MM.1S (cell line): ENCODE data around the gene TSEN34.
"Not testable (repeated sequence)": the region's sequence is repeated elsewhere in the genome, so short reads cannot be mapped to it uniquely, and the experiment has no call there.

Experiments
- DNase-seq: peaks from one replicate; pipeline ENCODE4 v3.0.0-alpha.2; 2015
- H2AFZ ChIP-seq: fragments of 300-600 bp; sonication (generic); 2 replicates; pipeline ENCODE4 v1.6.0; 2016; ENCODE audit warnings: antibody characterized with exemption, low read length
- H3F3A ChIP-seq: fragments of 300-600 bp; sonication (generic); 2 replicates; pipeline ENCODE4 v1.6.1; 2016; ENCODE audit warnings: mild to moderate bottlenecking, antibody characterized with exemption, low read length, moderate library complexity, mixed read lengths; ENCODE audit not compliant: insufficient read depth
- H3K27ac ChIP-seq: fragments of 300-600 bp; sonication (generic); 2 replicates; pipeline ENCODE4 v1.5.1; 2016; ENCODE audit warnings: mild to moderate bottlenecking, low read length
- H3K27me3 ChIP-seq: fragments of 300-600 bp; sonication (generic); replicated peaks from 2 replicates; pipeline ENCODE4 v1.6.0; 2016; ENCODE audit warnings: low read length; ENCODE audit not compliant: insufficient read depth
- H3K36me3 ChIP-seq: fragments of 300-600 bp; sonication (generic); replicated peaks from 2 replicates; pipeline ENCODE4 v1.6.1; 2016; ENCODE audit warnings: mild to moderate bottlenecking, low read length, mixed read lengths; ENCODE audit not compliant: insufficient read depth
- H3K4me1 ChIP-seq: fragments of 300-600 bp; sonication (generic); 2 replicates; pipeline ENCODE4 v1.6.1; 2016; ENCODE audit warnings: low read length, mixed read lengths
- H3K4me2 ChIP-seq: fragments of 300-600 bp; sonication (generic); 2 replicates; pipeline ENCODE4 v1.6.0; 2016; ENCODE audit warnings: low read depth, low read length
- H3K4me3 ChIP-seq: fragments of 300-600 bp; sonication (generic); 2 replicates; pipeline ENCODE4 v1.5.1; 2016; ENCODE audit warnings: low read length, mixed read lengths
- H3K79me2 ChIP-seq: fragments of 300-600 bp; sonication (generic); 2 replicates; pipeline ENCODE4 v1.6.1; 2016; ENCODE audit warnings: mixed run types, low read length, mixed read lengths
- H3K9ac ChIP-seq: fragments of 300-600 bp; sonication (generic); 2 replicates; pipeline ENCODE4 v1.6.1; 2016; ENCODE audit warnings: low read length, mixed read lengths
- H3K9me2 ChIP-seq: fragments of 300-600 bp; sonication (generic); replicated peaks from 2 replicates; pipeline ENCODE4 v1.6.1; 2016; ENCODE audit warnings: mild to moderate bottlenecking, low read length, mixed read lengths; ENCODE audit not compliant: insufficient read depth
- H3K9me3 ChIP-seq: fragments of 300-600 bp; sonication (generic); replicated peaks from 2 replicates; pipeline ENCODE4 v1.6.1; 2016; ENCODE audit warnings: mild to moderate bottlenecking, low read length, mixed read lengths; ENCODE audit not compliant: insufficient read depth
- H4K20me1 ChIP-seq: fragments of 300-600 bp; sonication (generic); 2 replicates; pipeline ENCODE4 v1.6.1; 2016; ENCODE audit warnings: mild to moderate bottlenecking, low read length, moderate library complexity, mixed read lengths; ENCODE audit not compliant: insufficient read depth
- CTCF ChIP-seq: fragments of 300-600 bp; sonication (generic); IDR thresholded peaks from 2 replicates; pipeline ENCODE4 v1.5.1; 2016; ENCODE audit warnings: antibody characterized with exemption, low read length, mixed read lengths
- EZH2 ChIP-seq: fragments of 300-600 bp; sonication (generic); optimal IDR thresholded peaks from 2 replicates; pipeline ENCODE3; 2017; ENCODE audit warnings: low read depth, mild to moderate bottlenecking, antibody characterized with exemption, low read length, mixed read lengths
- EZH2phosphoT487 ChIP-seq: fragments of 300-600 bp; sonication (generic); IDR thresholded peaks from 2 replicates; pipeline ENCODE4 v1.6.1; 2018; ENCODE audit warnings: antibody characterized with exemption, low read length

The TSEN34 gene

GRCh38 chr19:54216869-54217268, 25.8 kb downstream of the TSEN34 start:
- H3K9me3 ChIP-seq = no peaks in the 10 kb centered on the region
- H3K27ac ChIP-seq = no peak overlapping the region
- no peak overlapping the region for H3K4me2 ChIP-seq
- H3K9me2 ChIP-seq = no peaks in the 10 kb centered on the region
- H3K4me3 ChIP-seq = no peak overlapping the region
- TF ChIP-seq EZH2phosphoT487 (no peak), CTCF (no peak), EZH2 (no peak)
- H3K36me3 ChIP-seq = no peaks in the 10 kb centered on the region
- H3F3A ChIP-seq = no peaks in the 10 kb centered on the region
- H3K27me3 ChIP-seq = no peaks in the 10 kb centered on the region
- no peak overlapping the region for H3K9ac ChIP-seq
- no peaks in the 10 kb centered on the region for H3K79me2 ChIP-seq
- H2AFZ ChIP-seq = no peak overlapping the region
- no peak for DNase-seq
- no peaks in the 10 kb centered on the region for H3K4me1 ChIP-seq
- no peaks in the 10 kb centered on the region for H4K20me1 ChIP-seq

GRCh38 chr19:54217517-54218247, 26.6 kb downstream of the TSEN34 start:
- H3K4me2 ChIP-seq, DNase-seq, H4K20me1 ChIP-seq: not testable (repeated sequence)

GRCh38 chr19:54218259-54218658, 27.2 kb downstream of the TSEN34 start:
- TF ChIP-seq EZH2 = no peak
- Histone ChIP-seq H3F3A (no peaks in the 10 kb centered on the region), H3K4me1 (no peaks in the 10 kb centered on the region), H3K36me3 (no peaks in the 10 kb centered on the region), H3K9ac (no peak overlapping the region), H3K79me2 (no peaks in the 10 kb centered on the region), H3K27me3 (no peaks in the 10 kb centered on the region), H3K4me2 (no peak overlapping the region), H3K4me3 (no peak overlapping the region), H3K9me3 (no peaks in the 10 kb centered on the region), H2AFZ (no peak overlapping the region), H4K20me1 (no peaks in the 10 kb centered on the region), H3K9me2 (no peaks in the 10 kb centered on the region), H3K27ac (no peak overlapping the region)
- DNase-seq = no peak

More at GRCh38 chr19:54217517-54218247, 26.6 kb downstream of the TSEN34 start:
- not testable (repeated sequence) for H3K27me3 ChIP-seq, H3K79me2 ChIP-seq, H3K27ac ChIP-seq, H3K36me3 ChIP-seq, H3K9me2 ChIP-seq, H3K4me1 ChIP-seq, H3K9ac ChIP-seq, H2AFZ ChIP-seq, H3F3A ChIP-seq, H3K4me3 ChIP-seq, H3K9me3 ChIP-seq

GRCh38 chr19:54218960-54219661, 28.0 kb downstream of the TSEN34 start:
- TF ChIP-seq EZH2 (no peak), EZH2phosphoT487 (no peak), CTCF (no peak)

GRCh38 chr19:54219702-54220101, 28.6 kb downstream of the TSEN34 start:
- not testable (repeated sequence) for H3K79me2 ChIP-seq, H3K4me3 ChIP-seq, H3K27me3 ChIP-seq, H2AFZ ChIP-seq, H3K9me3 ChIP-seq, H4K20me1 ChIP-seq, H3K27ac ChIP-seq, H3K36me3 ChIP-seq, DNase-seq, H3K4me1 ChIP-seq, H3F3A ChIP-seq, H3K9me2 ChIP-seq, H3K9ac ChIP-seq, H3K4me2 ChIP-seq

More at GRCh38 chr19:54218960-54219661, 28.0 kb downstream of the TSEN34 start:
- no peak for DNase-seq
- Histone ChIP-seq H4K20me1 (no peaks in the 10 kb centered on the region), H3K4me2 (no peak overlapping the region), H3K36me3 (no peaks in the 10 kb centered on the region), H3K27ac (no peak overlapping the region), H3K9me3 (no peaks in the 10 kb centered on the region), H2AFZ (no peak overlapping the region), H3K9ac (no peak overlapping the region), H3K79me2 (no peaks in the 10 kb centered on the region), H3K4me1 (no peaks in the 10 kb centered on the region), H3K4me3 (no peak overlapping the region), H3K9me2 (no peaks in the 10 kb centered on the region), H3F3A (no peaks in the 10 kb centered on the region), H3K27me3 (no peaks in the 10 kb centered on the region)

- DNase-seq, H3K27me3 ChIP-seq, H3K4me1 ChIP-seq, H3K4me2 ChIP-seq, H2AFZ ChIP-seq, H3K9me2 ChIP-seq, H3K79me2 ChIP-seq, H3K9ac ChIP-seq, H3K9me3 ChIP-seq, H3K36me3 ChIP-seq, H3F3A ChIP-seq, H3K4me3 ChIP-seq, H3K27ac ChIP-seq, H4K20me1 ChIP-seq: not testable (repeated sequence)
Observed at GRCh38 chr19:54221947-54222346, 30.8 kb downstream of the TSEN34 start.
